Hepatocyte (in vitro differentiated cells): ENCODE results near the gene COL19A1.
A peak's percentile ranks its signal among the peaks of the same experiment; 100 is the strongest.

ENCODE experiments used
- EZH2 ChIP-seq: fragments of 200-600 bp; sonication (generic); IDR thresholded peaks from 2 replicates; pipeline ENCODE4 v1.6.1; 2016; ENCODE audit warnings: antibody characterized with exemption, mild to moderate bottlenecking, borderline replicate concordance
- EZH2phosphoT487 ChIP-seq: fragments of 200-600 bp; sonication (generic); IDR thresholded peaks from one replicate; pipeline ENCODE4 v1.6.1; 2018; ENCODE audit warnings: antibody characterized with exemption, mild to moderate bottlenecking, low read depth, moderate library complexity; ENCODE audit not compliant: unreplicated experiment, severe bottlenecking
- TF ChIP-seq, protein P1 (sequence below): fragments of 200-600 bp; sonication (generic); IDR thresholded peaks from 2 replicates; pipeline ENCODE4 v1.5.1; 2016; ENCODE audit warnings: antibody characterized with exemption, mild to moderate bottlenecking; ENCODE audit not compliant: poor library complexity

GRCh38 chr6:69914015-69914485, 47.7 kb downstream of the COL19A1 start:
- TF ChIP-seq, protein P1, sequence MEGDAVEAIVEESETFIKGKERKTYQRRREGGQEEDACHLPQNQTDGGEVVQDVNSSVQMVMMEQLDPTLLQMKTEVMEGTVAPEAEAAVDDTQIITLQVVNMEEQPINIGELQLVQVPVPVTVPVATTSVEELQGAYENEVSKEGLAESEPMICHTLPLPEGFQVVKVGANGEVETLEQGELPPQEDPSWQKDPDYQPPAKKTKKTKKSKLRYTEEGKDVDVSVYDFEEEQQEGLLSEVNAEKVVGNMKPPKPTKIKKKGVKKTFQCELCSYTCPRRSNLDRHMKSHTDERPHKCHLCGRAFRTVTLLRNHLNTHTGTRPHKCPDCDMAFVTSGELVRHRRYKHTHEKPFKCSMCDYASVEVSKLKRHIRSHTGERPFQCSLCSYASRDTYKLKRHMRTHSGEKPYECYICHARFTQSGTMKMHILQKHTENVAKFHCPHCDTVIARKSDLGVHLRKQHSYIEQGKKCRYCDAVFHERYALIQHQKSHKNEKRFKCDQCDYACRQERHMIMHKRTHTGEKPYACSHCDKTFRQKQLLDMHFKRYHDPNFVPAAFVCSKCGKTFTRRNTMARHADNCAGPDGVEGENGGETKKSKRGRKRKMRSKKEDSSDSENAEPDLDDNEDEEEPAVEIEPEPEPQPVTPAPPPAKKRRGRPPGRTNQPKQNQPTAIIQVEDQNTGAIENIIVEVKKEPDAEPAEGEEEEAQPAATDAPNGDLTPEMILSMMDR = peak; percentile 20
- no peak for TF ChIP-seq EZH2phosphoT487
- TF ChIP-seq EZH2 = no peak
